Stimulated activated CD4-positive, alpha-beta T cell treated with anti-CD3 and anti-CD28 coated beads, Interleukin-2, amount 100 ng/mL, for 24 hours (primary cell): ENCODE data around the gene ZSWIM4.

Experiments
- DNase-seq, 2 donors: peaks; one replicate each; pipeline ENCODE4 v3.0.0-alpha.2; 2020

ZSWIM4 gene

DNA sequence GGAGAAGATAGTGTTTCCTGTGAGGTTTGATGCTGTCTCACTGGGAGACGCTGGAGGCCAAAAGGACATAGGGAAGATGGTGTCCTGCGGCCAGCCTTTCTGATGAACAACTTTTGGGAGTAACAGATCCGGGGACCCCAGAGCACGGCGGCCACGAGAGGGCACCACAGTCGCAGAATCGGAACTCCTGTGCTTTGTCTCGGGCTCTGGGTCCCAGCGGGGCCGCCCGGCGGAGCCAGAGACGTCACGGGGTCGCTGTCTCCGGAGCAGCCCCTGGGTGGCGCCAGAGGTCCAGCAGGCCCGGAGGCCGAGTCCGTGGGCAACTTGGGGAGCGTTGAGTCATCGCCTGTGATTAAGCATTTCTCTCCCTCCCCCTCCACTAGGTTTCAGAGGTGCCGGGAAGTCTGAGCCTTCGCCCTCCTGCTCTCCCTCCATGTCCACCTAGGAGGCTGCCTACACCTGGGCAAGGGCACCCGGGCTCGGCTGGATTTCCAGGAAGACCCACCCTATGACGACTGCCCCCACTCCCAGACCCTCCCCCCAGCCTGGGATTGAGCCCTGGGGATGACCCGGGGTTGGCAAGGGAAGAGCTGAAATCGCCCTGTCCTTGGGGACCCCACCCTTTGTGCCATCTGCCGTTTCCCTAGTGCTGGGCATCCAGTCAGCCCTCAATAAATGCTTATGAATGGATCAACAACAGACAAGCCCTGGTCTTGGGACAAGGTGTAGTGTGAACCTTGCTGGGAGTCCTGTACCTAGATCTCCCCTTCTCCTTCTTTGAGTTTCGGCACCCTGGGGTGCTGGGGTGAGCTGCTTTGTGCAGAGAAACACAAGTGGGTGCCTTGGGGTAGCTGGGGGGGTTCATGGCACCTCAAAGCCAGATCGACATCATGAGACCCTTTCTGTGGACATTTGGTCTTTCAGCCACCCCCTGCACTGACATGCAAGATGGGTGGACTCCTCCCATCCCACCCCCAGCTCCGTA lies 85.1 kb downstream of the ZSWIM4 start:
- peak; percentile 99 to 100 for DNase-seq

DNA sequence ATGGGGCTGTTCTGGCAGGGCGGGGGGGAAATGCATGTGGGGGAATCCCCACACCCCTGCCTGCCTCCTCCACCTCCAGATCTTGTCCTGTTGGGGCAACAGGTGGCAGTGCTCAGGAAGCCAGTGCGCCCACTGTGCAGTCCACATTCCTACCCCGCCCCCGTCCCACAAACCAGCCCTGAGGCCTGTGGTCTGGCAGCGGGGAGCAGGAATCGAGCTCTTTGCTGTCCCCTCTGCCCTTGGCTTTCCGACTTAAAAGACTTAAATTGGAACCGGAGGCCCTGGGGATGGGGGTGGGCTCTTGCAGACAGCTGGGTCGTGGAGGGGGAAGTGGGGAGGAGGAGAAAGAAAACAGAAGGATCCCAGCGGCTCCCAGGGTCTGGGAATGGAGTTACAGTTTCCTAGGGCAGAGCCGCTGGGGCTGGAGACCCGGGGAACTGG lies 86.0 kb downstream of the ZSWIM4 start:
- peak in 1 of 2 donors; percentile 32 for DNase-seq
